A673 (cell line): ENCODE measurements around the gene LIF. TPM values are rescaled to one million over a fixed set of nuclear protein-coding genes. Genes with fewer than 3 reads are reported as not detected.

Experiments used
- BruUV-seq: library from RNA; stranded (reverse); fragments of 400-500 nt; replicated peaks from 2 replicates; lab custom pipeline; 2021; lab: Mats Ljungman, UMichigan
- CTCF ChIA-PET: fragments of 300-600 bp; sonication (Branson Sonifier 250); formaldehyde crosslinking; loops from one replicate; lab custom pipeline; 2022; ENCODE audit warnings: antibody characterized with exemption; lab: Charles Lee
- POLR2A ChIA-PET: fragments of 300-600 bp; sonication (Branson Sonifier 250); formaldehyde crosslinking; loops from one replicate; lab custom pipeline; 2022; ENCODE audit warnings: antibody characterized with exemption; ENCODE audit not compliant: low non-redundant PET; lab: Charles Lee
- DNase-seq: peaks from one replicate; pipeline ENCODE4 v3.0.0-alpha.2; 2015; ENCODE audit warnings: low spot score
- H3K27ac ChIP-seq: fragments of 200-600 bp; sonication (generic); 2 replicates; pipeline ENCODE4 v1.5.1; 2016; ENCODE audit warnings: mixed run types, low read depth, mild to moderate bottlenecking, mixed read lengths, antibody characterized with exemption, low read length; ENCODE audit not compliant: poor library complexity, severe bottlenecking
- H3K27me3 ChIP-seq: fragments of 200-600 bp; sonication (generic); replicated peaks from 2 replicates; pipeline ENCODE4 v1.6.1; 2017; ENCODE audit warnings: mixed run types, low read depth, mild to moderate bottlenecking, mixed read lengths, antibody characterized with exemption, low read length; ENCODE audit not compliant: insufficient read depth, poor library complexity
- H3K36me3 ChIP-seq: fragments of 200-600 bp; sonication (generic); 2 replicates; pipeline ENCODE4 v1.6.1; 2016; ENCODE audit warnings: mixed run types, mild to moderate bottlenecking, mixed read lengths, antibody characterized with exemption, low read length; ENCODE audit not compliant: insufficient read depth, poor library complexity, severe bottlenecking
- H3K4me1 ChIP-seq: fragments of 200-600 bp; sonication (generic); 2 replicates; pipeline ENCODE4 v1.6.1; 2017; ENCODE audit warnings: mixed run types, mild to moderate bottlenecking, mixed read lengths, antibody characterized with exemption, low read length; ENCODE audit not compliant: insufficient read depth, poor library complexity, severe bottlenecking
- H3K4me3 ChIP-seq: fragments of 200-600 bp; sonication (generic); 2 replicates; pipeline ENCODE4 v1.5.1; 2016; ENCODE audit warnings: low read depth, mixed run types, mild to moderate bottlenecking, mixed read lengths, low read length; ENCODE audit not compliant: poor library complexity, severe bottlenecking
- H3K9me3 ChIP-seq: fragments of 200-600 bp; sonication (generic); 2 replicates; pipeline ENCODE4 v1.6.1; 2016; ENCODE audit warnings: mixed run types, low read depth, mild to moderate bottlenecking, mixed read lengths, antibody characterized with exemption, low read length; ENCODE audit not compliant: poor library complexity, severe bottlenecking
- CTCF ChIP-seq: fragments of 300-800, 200-600 bp; sonication (generic); conservative IDR thresholded peaks from 2 replicates; pipeline ENCODE4 v1.5.1; 2017; ENCODE audit warnings: low read depth, mild to moderate bottlenecking, antibody characterized with exemption, low read length, moderate library complexity, mixed read lengths
- EZH2 ChIP-seq: fragments of 200-600 bp; sonication (generic); IDR thresholded peaks from 2 replicates; pipeline ENCODE4 v1.6.1; 2017; ENCODE audit warnings: borderline replicate concordance, low read depth, mild to moderate bottlenecking, mixed read lengths, antibody characterized with exemption, low read length; ENCODE audit not compliant: poor library complexity, severe bottlenecking
- intact Hi-C: fragments of 100-400 bp; cut with micrococcal nuclease; formaldehyde crosslinking; loops from one replicate; pipeline ENCODE4 v1.10.0; 2022; ENCODE audit not compliant: unreplicated experiment
- total RNA-seq: library from RNA; stranded (reverse); gene quantifications from 2 replicates; pipeline ENCODE4 v1.2.3, GENCODE V29; 2021

Gene LIF
- total RNA-seq, 1 experiment from 2014 or later = 0.24 TPM

GRCh38 chr22:30284172-30284571, 37.6 kb upstream of the LIF start:
- intact Hi-C loops = loop anchor here (10.0 kb wide), 1 partner anchor 321 kb away; the partner anchor contains the start of gene TCN2
- peaks cover 10% of the 10 kb centered on the region for H3K4me1 ChIP-seq
- BruUV-seq = no TSS peak
- TF ChIP-seq EZH2 (no peak), CTCF (no peak)
- H3K9me3 ChIP-seq = no peaks in the 10 kb centered on the region
- no peak for DNase-seq
- no peaks in the 10 kb centered on the region for H3K36me3 ChIP-seq
- H3K27ac ChIP-seq = no peak overlapping the region
- ChIA-PET POLR2A (no interaction called here), CTCF (no interaction called here)
- H3K4me3 ChIP-seq = no peak overlapping the region
- no peaks in the 10 kb centered on the region for H3K27me3 ChIP-seq

- no TSS peak for BruUV-seq
Observed at GRCh38 chr22:30283342-30283741, 36.8 kb upstream of the LIF start.

GRCh38 chr22:30282616-30283046, 36.1 kb upstream of the LIF start:
- intact Hi-C loops = loop anchor here (10.0 kb wide), 1 partner anchor 322 kb away; the partner anchor contains the start of gene TCN2
- no peak overlapping the region for H3K4me3 ChIP-seq
- no peaks in the 10 kb centered on the region for H3K27me3 ChIP-seq
- DNase-seq = no peak
- no peaks in the 10 kb centered on the region for H3K36me3 ChIP-seq
- no peak overlapping the region for H3K27ac ChIP-seq
- H3K9me3 ChIP-seq = no peaks in the 10 kb centered on the region
- TF ChIP-seq EZH2 (no peak), CTCF (no peak)
- ChIA-PET CTCF (no interaction called here), POLR2A (no interaction called here)
- H3K4me1 ChIP-seq = no peaks in the 10 kb centered on the region
- BruUV-seq = no TSS peak

More at GRCh38 chr22:30283342-30283741, 36.8 kb upstream of the LIF start:
- H3K36me3 ChIP-seq = no peaks in the 10 kb centered on the region
- H3K4me1 ChIP-seq = peaks cover 5% of the 10 kb centered on the region
- TF ChIP-seq EZH2 (no peak), CTCF (no peak)
- no peaks in the 10 kb centered on the region for H3K9me3 ChIP-seq
- no peak overlapping the region for H3K4me3 ChIP-seq
- DNase-seq = no peak
- intact Hi-C loops = loop anchor here (10.0 kb wide), 1 partner anchor 321 kb away; the partner anchor contains the start of gene TCN2
- ChIA-PET POLR2A (no interaction called here), CTCF (interaction anchor here (0.6 to 0.7 kb wide), 2 partner anchors 22 to 1702 kb away, joined by 4 to 5 read pairs; no protein-coding TSS in a partner anchor)
- no peaks in the 10 kb centered on the region for H3K27me3 ChIP-seq
- H3K27ac ChIP-seq = no peak overlapping the region
